PC-3 (cell line): Measurements from ENCODE around the gene IGSF21. TPM values are rescaled to one million over a fixed set of nuclear protein-coding genes. Genes with fewer than 3 reads are reported as not detected.

ENCODE experiments used
- ATAC-seq: fragments of 200-7000 bp; cut with Tn5 transposase; 2 replicates; pipeline ENCODE4 v1.9.1; 2020; ENCODE audit warnings: mild to moderate bottlenecking, moderate library complexity
- BruUV-seq: library from RNA; stranded (reverse); fragments of 400-500 nt; replicated peaks from 2 replicates; lab custom pipeline; 2021; lab: Mats Ljungman, UMichigan
- CTCF ChIA-PET: fragments of 300-600 bp; sonication (Branson Sonifier 250); formaldehyde crosslinking; loops from one replicate; lab custom pipeline; 2022; ENCODE audit warnings: antibody characterized with exemption; lab: Charles Lee
- POLR2A ChIA-PET: fragments of 300-600 bp; sonication (Branson Sonifier 250); formaldehyde crosslinking; loops from one replicate; lab custom pipeline; 2022; ENCODE audit warnings: antibody characterized with exemption; ENCODE audit not compliant: unreplicated experiment; lab: Charles Lee
- DNase-seq: peaks from one replicate; pipeline ENCODE4 v3.0.0-alpha.2; 2015
- H2AFZ ChIP-seq: fragments of 300-600 bp; sonication (generic); 2 replicates; pipeline ENCODE4 v1.6.0; 2016; ENCODE audit warnings: antibody characterized with exemption, low read length
- H3F3A ChIP-seq: fragments of 300-600 bp; sonication (generic); one replicate; pipeline ENCODE4 v1.6.0; 2017; ENCODE audit warnings: antibody characterized with exemption, low read length, control low read depth, mild to moderate bottlenecking; ENCODE audit not compliant: unreplicated experiment
- H3K27ac ChIP-seq: fragments of 300-600 bp; sonication (generic); 2 replicates; pipeline ENCODE4 v1.5.1; 2016; ENCODE audit warnings: mild to moderate bottlenecking, low read length
- H3K27me3 ChIP-seq: fragments of 300-600 bp; sonication (generic); 2 replicates; pipeline ENCODE4 v1.6.1; 2016; ENCODE audit warnings: low read length, mixed read lengths
- H3K36me3 ChIP-seq: fragments of 300-600 bp; sonication (generic); 2 replicates; pipeline ENCODE4 v1.6.1; 2016; ENCODE audit warnings: low read depth, mixed run types, low read length, mixed read lengths
- H3K4me1 ChIP-seq: fragments of 300-600 bp; sonication (generic); 2 replicates; pipeline ENCODE4 v1.5.1; 2016; ENCODE audit warnings: low read length; ENCODE audit not compliant: insufficient read depth
- H3K4me2 ChIP-seq: fragments of 300-600 bp; sonication (generic); 2 replicates; pipeline ENCODE4 v1.6.0; 2016; ENCODE audit warnings: low read length
- H3K4me3 ChIP-seq: fragments of 300-600 bp; sonication (generic); 2 replicates; pipeline ENCODE4 v1.5.1; 2016; ENCODE audit warnings: mild to moderate bottlenecking, low read length, mixed read lengths
- H3K79me2 ChIP-seq: fragments of 300-600 bp; sonication (generic); 2 replicates; pipeline ENCODE4 v1.6.1; 2017; ENCODE audit warnings: low read length, mixed read lengths
- H3K9ac ChIP-seq: fragments of 300-600 bp; sonication (generic); 2 replicates; pipeline ENCODE4 v1.6.0; 2016; ENCODE audit warnings: mild to moderate bottlenecking, low read length
- H3K9me2 ChIP-seq: fragments of 300-600 bp; sonication (generic); replicated peaks from 2 replicates; pipeline ENCODE4 v1.6.1; 2016; ENCODE audit warnings: mixed run types, low read length, mixed read lengths
- H3K9me3 ChIP-seq: fragments of 300-600 bp; sonication (generic); 2 replicates; pipeline ENCODE4 v1.6.1; 2016; ENCODE audit warnings: low read length, mixed read lengths
- H4K20me1 ChIP-seq: fragments of 300-600 bp; sonication (generic); 2 replicates; pipeline ENCODE4 v1.6.1; 2016; ENCODE audit warnings: low read length, mixed read lengths
- EZH2 ChIP-seq: fragments of 300-600 bp; sonication (generic); IDR thresholded peaks from one replicate; pipeline ENCODE4 v1.6.1; 2017; ENCODE audit warnings: antibody characterized with exemption, mild to moderate bottlenecking, low read length; ENCODE audit not compliant: unreplicated experiment
- EZH2phosphoT487 ChIP-seq: fragments of 300-600 bp; sonication (generic); IDR thresholded peaks from 2 replicates; pipeline ENCODE4 v1.6.1; 2018; ENCODE audit warnings: mild to moderate bottlenecking, antibody characterized with exemption, low read length, borderline replicate concordance
- intact Hi-C: fragments of 100-400 bp; cut with micrococcal nuclease; formaldehyde crosslinking; loops from 2 replicates; pipeline ENCODE4 v1.9.0; 2023
- total RNA-seq: library from RNA; depleted of rRNA; stranded (reverse); fragments of >200 nt; gene quantifications from 2 replicates; pipeline ENCODE4 v1.2.3, GENCODE V29; 2014
- TF ChIP-seq, protein P1 (sequence below): fragments of 300-600 bp; sonication (generic); conservative IDR thresholded peaks from 2 replicates; pipeline ENCODE4 v1.5.1; 2017; ENCODE audit warnings: antibody characterized with exemption, low read depth, mild to moderate bottlenecking, low read length

IGSF21 gene
- total RNA-seq, 1 experiment from 2014 or later, result not detected

DNA sequence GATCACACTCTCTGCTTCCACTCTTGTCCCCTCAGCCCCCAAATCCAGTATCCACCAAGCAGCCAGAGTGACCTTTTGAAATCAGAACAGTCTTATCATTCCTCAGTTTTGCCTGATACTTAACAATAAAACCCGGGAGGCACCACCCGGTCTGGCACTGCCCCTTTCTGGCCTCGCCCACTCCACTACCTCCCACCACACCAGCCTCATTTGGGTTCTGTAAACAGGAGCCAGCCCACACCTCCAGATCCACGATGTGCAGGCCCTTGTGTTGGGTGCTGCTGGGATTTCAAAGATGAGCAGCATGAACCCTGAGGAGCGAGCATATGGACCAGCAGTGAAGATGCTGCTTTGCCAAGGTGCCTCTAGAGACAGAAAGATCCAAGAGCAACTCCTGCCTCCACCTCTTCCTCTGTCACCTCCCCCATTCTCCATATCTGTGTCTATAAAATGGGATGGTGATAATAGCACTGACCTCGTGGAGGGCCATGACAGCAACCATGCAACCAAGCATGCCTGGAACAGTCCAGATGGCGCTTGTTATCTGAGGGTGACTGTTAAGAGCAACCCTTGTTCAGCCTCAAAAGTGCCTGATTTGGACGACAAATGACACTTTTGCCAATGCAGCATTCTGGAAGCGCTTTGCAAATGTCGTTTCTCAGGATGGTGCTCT lies 136.0 kb downstream of the IGSF21 start:
- Histone ChIP-seq H3F3A (no peaks in the 10 kb centered on the region), H3K9me3 (no peaks in the 10 kb centered on the region), H3K79me2 (no peaks in the 10 kb centered on the region), H3K27ac (no peak overlapping the region), H2AFZ (no peak overlapping the region), H3K9me2 (no peaks in the 10 kb centered on the region), H3K4me3 (no peak overlapping the region), H4K20me1 (no peaks in the 10 kb centered on the region), H3K4me1 (no peaks in the 10 kb centered on the region), H3K4me2 (no peak overlapping the region), H3K9ac (no peak overlapping the region), H3K27me3 (peaks cover 22% of the 10 kb centered on the region), H3K36me3 (no peaks in the 10 kb centered on the region)
- TF ChIP-seq, protein P1, sequence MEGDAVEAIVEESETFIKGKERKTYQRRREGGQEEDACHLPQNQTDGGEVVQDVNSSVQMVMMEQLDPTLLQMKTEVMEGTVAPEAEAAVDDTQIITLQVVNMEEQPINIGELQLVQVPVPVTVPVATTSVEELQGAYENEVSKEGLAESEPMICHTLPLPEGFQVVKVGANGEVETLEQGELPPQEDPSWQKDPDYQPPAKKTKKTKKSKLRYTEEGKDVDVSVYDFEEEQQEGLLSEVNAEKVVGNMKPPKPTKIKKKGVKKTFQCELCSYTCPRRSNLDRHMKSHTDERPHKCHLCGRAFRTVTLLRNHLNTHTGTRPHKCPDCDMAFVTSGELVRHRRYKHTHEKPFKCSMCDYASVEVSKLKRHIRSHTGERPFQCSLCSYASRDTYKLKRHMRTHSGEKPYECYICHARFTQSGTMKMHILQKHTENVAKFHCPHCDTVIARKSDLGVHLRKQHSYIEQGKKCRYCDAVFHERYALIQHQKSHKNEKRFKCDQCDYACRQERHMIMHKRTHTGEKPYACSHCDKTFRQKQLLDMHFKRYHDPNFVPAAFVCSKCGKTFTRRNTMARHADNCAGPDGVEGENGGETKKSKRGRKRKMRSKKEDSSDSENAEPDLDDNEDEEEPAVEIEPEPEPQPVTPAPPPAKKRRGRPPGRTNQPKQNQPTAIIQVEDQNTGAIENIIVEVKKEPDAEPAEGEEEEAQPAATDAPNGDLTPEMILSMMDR, result no peak
- TF ChIP-seq EZH2 (no peak), EZH2phosphoT487 (no peak)
- ChIA-PET POLR2A (no interaction called here), CTCF (no interaction called here)
- BruUV-seq, result no TSS peak
- no peak for DNase-seq
- intact Hi-C loops, result no loop called here
- ATAC-seq, result no peak

DNA sequence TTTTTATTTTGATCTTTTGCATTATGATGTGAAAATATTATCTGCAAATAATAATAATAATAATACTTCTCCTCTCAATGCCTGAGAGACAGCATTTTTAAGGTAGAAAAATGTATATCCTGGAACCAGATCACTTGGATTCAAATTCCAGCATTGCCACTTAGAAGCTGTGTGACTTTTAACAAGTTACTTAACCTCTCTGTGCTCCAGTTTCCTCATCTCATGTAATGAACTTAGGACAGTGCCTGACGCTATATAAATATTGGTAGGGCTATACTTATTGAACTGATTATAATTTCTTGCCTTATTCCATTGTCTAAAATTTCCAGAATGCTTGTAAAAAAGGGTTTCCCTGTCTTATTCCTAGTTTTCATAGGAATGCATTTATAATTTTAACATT lies 137.2 kb downstream of the IGSF21 start:
- intact Hi-C loops, result no loop called here
- no peak overlapping the region for H3K4me2 ChIP-seq
- TF ChIP-seq EZH2, result no peak
- TF ChIP-seq, protein P1, result no peak
- TF ChIP-seq EZH2phosphoT487, result no peak
- H3K9me2 ChIP-seq, result no peaks in the 10 kb centered on the region
- no peaks in the 10 kb centered on the region for H4K20me1 ChIP-seq
- no peaks in the 10 kb centered on the region for H3F3A ChIP-seq
- H3K9ac ChIP-seq, result no peak overlapping the region
- H3K79me2 ChIP-seq, result no peaks in the 10 kb centered on the region
- ATAC-seq (no peak), DNase-seq (no peak)
- BruUV-seq, result no TSS peak
- H3K4me3 ChIP-seq, result no peak overlapping the region
- no peaks in the 10 kb centered on the region for H3K4me1 ChIP-seq
- no peaks in the 10 kb centered on the region for H3K9me3 ChIP-seq
- CTCF ChIA-PET, result no interaction called here
- H3K27ac ChIP-seq, result no peak overlapping the region
- POLR2A ChIA-PET, result no interaction called here
- H3K27me3 ChIP-seq, result peaks cover 31% of the 10 kb centered on the region
- H3K36me3 ChIP-seq, result no peaks in the 10 kb centered on the region
- H2AFZ ChIP-seq, result no peak overlapping the region

DNA sequence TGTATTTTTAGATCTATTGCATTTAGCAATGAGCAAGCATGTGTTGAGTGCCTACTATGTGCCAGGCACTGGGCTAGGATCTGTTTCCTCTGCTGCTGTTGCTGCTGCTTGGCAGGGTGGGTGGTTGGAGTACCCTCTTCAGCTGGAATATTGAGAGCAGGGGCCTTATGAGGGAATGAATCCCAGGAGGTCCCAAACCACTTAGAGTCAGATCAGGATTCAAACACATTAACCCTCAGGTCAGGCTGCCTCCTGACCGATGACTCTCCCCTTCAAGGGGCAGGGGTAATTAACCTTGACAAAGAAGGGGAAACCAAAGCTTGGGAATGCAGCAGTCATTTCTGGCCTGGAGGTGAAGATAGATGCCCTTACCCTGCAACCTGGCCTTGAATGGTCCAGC lies 138.0 kb downstream of the IGSF21 start:
- H3K27me3 ChIP-seq, result peaks cover 31% of the 10 kb centered on the region
- no peak overlapping the region for H3K27ac ChIP-seq
- DNase-seq (no peak), ATAC-seq (no peak)
- H3K4me1 ChIP-seq, result no peaks in the 10 kb centered on the region
- no TSS peak for BruUV-seq
- ChIA-PET POLR2A (no interaction called here), CTCF (no interaction called here)
- H2AFZ ChIP-seq, result no peak overlapping the region
- no peaks in the 10 kb centered on the region for H4K20me1 ChIP-seq
- no peaks in the 10 kb centered on the region for H3K36me3 ChIP-seq
- TF ChIP-seq, protein P1, result no peak
- TF ChIP-seq EZH2 (no peak), EZH2phosphoT487 (no peak)
- H3K9me2 ChIP-seq, result no peaks in the 10 kb centered on the region
- H3K9ac ChIP-seq, result no peak overlapping the region
- intact Hi-C loops, result no loop called here
- no peaks in the 10 kb centered on the region for H3K9me3 ChIP-seq
- no peaks in the 10 kb centered on the region for H3K79me2 ChIP-seq
- no peak overlapping the region for H3K4me3 ChIP-seq
- no peaks in the 10 kb centered on the region for H3F3A ChIP-seq
- H3K4me2 ChIP-seq, result no peak overlapping the region
